HG03097 (cell line): Measurements from ENCODE around the gene FANCC.
"Not testable (repeated sequence)": the region's sequence is repeated elsewhere in the genome, so short reads cannot be mapped to it uniquely, and the experiment has no call there.

Source experiments
- ATAC-seq: cut with Tn5 transposase; IDR thresholded peaks from one replicate; pipeline ENCODE4 v1.9.1; 2021; ENCODE audit not compliant: unreplicated experiment, low FRiP score

Gene FANCC

DNA sequence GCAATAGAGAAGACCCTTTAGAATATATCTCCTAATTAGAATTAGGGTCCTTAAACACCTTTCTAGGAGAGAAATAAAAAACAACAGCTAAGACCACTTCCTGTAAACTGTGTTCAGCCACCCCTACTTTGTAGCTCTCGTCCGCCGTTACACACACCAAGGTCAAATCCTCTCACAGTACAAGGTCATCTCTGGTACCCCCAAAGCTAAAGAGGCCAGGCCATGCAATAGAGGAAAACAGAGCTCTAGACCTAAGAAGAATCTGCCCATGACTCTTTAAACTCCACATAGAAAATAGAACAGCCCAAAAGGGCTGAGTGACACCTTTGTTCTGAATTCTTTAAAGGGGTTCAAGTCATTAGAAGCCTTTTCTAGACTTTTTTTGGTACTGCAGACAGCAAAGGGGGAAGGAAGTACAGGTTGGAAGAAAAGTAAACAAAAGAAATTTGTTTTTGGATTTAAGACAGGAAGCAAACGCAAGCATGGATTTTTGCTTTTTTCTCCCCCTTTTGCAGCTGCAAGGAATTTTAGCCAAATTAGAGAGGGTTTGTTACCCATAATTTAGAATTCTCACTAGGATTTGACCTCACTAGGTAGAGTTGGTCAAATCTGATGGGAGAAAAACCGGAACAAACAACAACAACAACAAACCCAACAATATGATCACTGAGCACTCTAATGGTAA lies 13.4 kb upstream of the FANCC start:
- ATAC-seq: no peak

GRCh38 chr9:95329061-95329460 lies 11.6 kb upstream of the FANCC start:
- ATAC-seq: not testable (repeated sequence)

DNA sequence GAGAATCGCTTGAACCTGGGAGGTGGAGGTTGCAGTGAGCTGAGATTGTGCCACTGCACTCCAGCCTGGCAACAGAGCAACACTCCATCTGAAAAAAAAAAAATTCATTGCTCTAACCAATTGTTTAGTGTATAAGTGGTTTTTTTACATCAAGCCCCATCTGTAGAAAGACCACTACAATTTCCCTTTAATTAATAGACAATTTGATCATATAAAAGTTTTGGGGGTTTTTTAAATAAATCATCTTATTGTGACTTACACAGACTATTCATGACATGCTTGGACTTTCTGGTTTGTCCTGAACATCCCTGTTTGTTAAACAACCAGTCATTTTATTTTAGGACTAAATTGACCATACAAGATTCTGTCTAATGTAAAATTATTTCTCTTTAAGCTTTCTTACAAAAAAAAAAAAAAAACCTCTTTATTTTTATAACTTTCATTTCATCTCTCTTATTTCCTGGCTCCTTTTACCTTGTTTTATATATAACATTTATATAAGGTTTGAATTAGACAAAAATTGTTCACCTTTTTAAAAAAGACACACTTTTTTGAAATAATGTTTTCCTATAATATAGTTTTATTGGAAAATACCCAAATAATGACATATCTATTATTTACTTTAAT lies 9.8 kb upstream of the FANCC start:
- no peak for ATAC-seq

GRCh38 chr9:95325221-95325620 lies 7.7 kb upstream of the FANCC start:
- ATAC-seq: no peak

DNA sequence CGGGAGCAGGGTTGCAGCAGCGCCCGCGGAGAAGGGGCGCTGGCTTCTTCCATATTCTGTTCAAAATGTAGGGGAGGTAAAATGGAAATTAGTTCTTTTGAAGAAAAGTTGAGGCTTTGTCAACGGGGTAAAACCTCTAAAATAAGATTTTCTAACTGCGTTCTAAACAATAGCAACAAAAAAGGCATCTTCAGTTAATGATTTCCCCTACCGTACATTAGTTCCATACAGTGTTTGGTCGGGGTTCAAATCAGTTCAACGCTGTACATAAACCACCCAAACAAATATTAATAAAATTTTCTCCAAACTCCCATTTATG lies 343 bp upstream of the FANCC start:
- no peak for ATAC-seq

GRCh38 chr9:95316794-95317118 lies 753 bp downstream of the FANCC start:
- ATAC-seq: peak; percentile 56

DNA sequence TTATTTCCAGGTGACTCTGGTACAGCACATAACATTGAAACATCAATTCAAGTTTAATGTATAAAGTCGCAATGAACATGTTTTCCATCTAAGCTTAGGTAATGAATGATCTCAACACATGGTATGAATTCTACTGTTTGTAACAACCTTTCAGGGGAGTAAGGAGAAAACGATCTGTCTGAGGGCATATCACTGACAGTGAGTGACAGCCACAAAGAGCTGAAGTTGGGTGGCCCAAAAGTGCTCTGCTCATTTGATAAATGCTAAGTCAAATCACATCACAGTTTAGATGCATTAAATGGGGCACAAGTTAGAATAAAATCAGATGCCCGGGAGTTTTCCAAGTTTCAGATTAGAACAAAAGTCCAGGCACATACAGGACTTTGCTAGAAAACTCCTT lies 1.2 kb downstream of the FANCC start:
- ATAC-seq: no peak

DNA sequence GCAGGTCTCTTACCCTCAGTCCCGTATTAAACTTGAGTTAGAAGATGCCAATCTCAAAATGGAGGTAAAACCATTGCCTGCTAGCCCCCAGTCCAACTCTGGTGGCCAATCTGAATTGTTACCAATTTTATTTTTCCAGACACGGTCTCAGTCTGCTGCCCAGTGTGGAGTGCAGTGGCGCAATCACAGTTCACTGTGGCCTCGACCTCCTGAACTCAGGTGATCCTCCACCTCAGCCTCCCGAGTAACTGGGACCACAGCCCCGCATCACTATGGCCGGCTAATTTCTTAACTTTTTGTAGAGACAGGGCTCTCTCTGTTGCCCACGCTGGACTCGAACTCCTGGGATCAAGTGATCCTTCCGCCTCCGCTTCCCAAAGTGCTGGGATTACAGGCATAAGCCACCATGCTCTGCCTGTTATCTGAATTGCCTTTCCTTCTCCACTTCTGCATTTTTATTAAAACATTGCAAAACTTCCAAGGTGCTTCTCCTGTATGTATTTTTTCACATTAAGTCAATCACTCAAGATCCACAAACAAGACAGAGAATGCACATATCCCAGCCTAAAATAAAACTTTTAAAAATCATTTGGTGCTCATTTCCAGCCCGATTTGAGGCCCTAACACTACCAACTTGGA lies 2.3 kb downstream of the FANCC start:
- no peak for ATAC-seq

- no peak for ATAC-seq
Measured at GRCh38 chr9:95313010-95313498, 4.5 kb downstream of the FANCC start.

GRCh38 chr9:95311961-95312360 lies 5.5 kb downstream of the FANCC start:
- ATAC-seq: no peak

- ATAC-seq: no peak
Measured at GRCh38 chr9:95307538-95307937, 10.0 kb downstream of the FANCC start.

GRCh38 chr9:95306819-95307218 lies 10.7 kb downstream of the FANCC start:
- no peak for ATAC-seq

GRCh38 chr9:95305770-95306492 lies 11.6 kb downstream of the FANCC start:
- ATAC-seq: no peak

DNA sequence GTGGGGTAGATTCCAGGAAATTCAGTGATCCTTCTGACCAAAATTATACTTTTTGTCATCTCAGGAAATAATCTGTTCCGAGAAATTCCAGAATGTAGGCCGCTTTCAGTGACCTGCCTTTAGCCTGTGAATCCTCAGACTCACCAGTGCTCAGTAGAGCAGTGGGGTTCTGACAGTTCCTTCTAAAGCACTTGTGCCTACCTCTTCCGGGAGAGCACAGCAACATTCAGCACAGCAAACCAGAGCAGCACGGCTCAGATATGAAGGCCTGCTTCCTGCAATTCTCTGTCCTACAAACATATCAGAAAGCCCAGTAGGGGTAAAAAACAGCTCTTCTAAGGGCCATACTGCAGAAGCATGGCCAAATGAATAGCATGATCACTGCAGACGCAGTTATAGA lies 15.0 kb downstream of the FANCC start:
- ATAC-seq: no peak

DNA sequence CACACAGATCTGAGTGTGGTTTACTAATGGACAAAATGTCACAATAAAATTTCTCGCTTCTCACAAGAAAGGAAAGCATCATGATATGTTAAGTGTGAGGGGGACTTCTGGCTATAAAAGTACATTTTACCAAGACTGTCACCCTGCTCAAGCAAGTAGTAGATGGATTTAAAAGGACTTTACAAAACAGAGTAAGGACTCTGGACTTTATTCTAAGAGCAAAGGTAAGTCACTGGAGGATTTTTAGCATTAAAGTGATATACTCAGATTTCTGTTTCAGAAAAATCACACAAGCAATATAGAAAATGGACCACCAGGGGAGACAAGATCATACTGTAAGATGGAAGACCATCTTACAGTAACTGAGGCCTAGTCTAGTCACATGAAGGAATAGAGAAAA lies 19.7 kb downstream of the FANCC start:
- ATAC-seq: no peak

- ATAC-seq: no peak
Measured at GRCh38 chr9:95297316-95297715, 20.2 kb downstream of the FANCC start.

GRCh38 chr9:95296761-95297160 lies 20.7 kb downstream of the FANCC start:
- no peak for ATAC-seq

DNA sequence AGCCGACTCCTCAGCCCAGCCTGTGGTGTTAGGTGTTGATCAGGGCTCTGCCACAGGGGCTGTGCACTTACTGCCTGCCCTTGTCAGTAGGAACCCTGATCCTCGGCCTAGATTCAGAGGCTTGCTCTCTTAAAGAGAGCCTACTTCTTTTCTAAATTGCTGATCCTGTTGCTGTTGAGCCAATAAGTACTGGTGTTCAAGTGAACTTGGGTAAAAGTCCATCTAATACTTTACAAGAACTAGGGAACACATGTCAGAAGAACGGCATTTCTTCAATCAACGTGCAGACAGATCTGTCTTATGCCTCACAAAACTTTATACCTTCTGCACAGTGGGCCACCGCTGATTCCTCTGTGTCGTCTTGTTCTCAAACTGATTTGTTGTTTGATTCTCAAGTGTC lies 24.2 kb downstream of the FANCC start:
- ATAC-seq: not testable (repeated sequence)

DNA sequence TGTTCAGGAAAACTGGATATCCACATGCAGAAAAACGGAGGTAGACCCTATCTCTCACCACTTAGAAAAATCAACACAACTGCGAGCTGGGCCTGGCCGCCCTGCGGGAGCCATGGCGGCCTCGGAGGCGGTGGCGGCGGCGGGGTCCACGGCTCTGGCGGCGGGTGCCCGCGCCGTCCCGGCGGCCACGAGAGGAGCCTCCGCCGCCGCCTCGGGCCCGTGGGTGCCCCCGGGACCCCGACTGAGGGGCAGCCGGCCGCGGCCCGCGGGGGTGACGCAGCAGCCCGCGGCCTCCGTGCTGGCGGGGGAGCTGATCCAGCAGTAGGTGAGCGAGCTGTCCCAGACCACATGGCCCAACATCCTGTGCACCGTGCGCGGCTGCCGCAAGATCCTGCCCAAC lies 25.3 kb downstream of the FANCC start:
- no peak for ATAC-seq

DNA sequence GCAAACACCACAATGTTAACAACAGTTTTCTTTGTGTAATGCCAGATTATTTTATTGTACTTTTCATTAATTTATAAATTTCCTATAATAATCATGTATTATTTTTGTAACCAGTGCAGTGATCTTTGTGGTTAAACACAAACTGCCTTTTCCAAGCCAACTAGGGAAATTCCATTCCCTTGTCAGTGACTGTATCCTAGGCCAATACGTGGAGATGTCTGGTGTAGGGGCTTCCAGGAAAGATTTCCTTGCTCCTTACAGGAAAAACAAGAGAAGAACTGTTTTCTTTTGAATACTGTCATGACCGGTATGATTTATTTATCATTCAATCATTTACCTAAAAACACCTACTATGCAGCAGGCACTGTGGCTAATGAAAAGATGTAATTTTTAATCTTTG lies 31.4 kb downstream of the FANCC start:
- no peak for ATAC-seq

DNA sequence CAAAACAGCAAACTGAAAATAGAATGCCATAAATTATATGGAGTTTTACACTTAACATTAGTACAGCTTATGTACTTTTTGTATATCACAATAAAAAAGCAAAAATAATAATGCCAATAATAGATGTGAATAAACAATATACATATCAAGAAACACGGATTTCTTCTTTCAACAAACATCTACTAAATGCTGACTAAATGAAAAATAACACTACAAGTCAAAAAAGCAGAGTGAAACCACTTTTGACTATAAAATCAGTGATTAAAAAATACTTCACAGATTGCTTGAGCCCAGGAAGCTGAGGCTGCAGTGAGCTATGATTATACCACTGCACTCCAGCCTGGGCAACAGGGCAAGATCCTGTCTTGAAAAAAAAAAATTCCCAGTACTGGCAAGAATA lies 32.2 kb downstream of the FANCC start:
- no peak for ATAC-seq
